Natural killer cell treated with Interleukin-12 subunit alpha and Interleukin-12 subunit beta and Interleukin-15 and Interleukin-18, amount 100 ng/mL, for 72 hours (primary cell): ENCODE data around the gene DOCK4. TPM values are rescaled to one million over a fixed set of nuclear protein-coding genes. Genes with fewer than 3 reads are reported as not detected.

Source experiments
- ATAC-seq, 2 donors: fragments of 150-1000 bp; cut with Tn5 transposase in 1 of 2; sonication (Bioruptor Pico), chemical (Tn5 transposase) in 1 of 2; 2 replicates each; pipeline ENCODE4 v1.10.0; 2021
- DNase-seq: peaks from one replicate; pipeline ENCODE4 v3.0.0; 2022; ENCODE audit warnings: low spot score
- H3K27ac Mint-ChIP-seq, 2 donors: 1 replicate in 1 of 2; 2 replicates in 1 of 2; pipeline ENCODE4 v1.8.0; 2022; ENCODE audit warnings: mixed read lengths in 2 of 2, mild to moderate bottlenecking in 1 of 2, moderate library complexity in 1 of 2
- H3K27me3 Mint-ChIP-seq, 2 donors: 1 replicate in 1 of 2; 2 replicates in 1 of 2; pipeline ENCODE4 v1.8.0; 2022; ENCODE audit warnings: mixed read lengths in 2 of 2
- H3K36me3 Mint-ChIP-seq: one replicate; pipeline ENCODE4 v1.8.0; 2022; ENCODE audit warnings: mixed read lengths
- H3K4me1 Mint-ChIP-seq, 2 donors: 1 replicate in 1 of 2; 2 replicates in 1 of 2; pipeline ENCODE4 v1.8.0; 2022; ENCODE audit warnings: low read depth in 2 of 2, mixed read lengths in 2 of 2, mild to moderate bottlenecking in 1 of 2
- H3K4me3 Mint-ChIP-seq: one replicate; pipeline ENCODE4 v1.8.0; 2022; ENCODE audit warnings: mixed read lengths
- H3K9me3 Mint-ChIP-seq: 2 replicates; pipeline ENCODE4 v1.8.0; 2022; ENCODE audit warnings: mixed read lengths
- total RNA-seq, 2 donors: library from RNA; stranded (reverse); gene quantifications; one replicate each; pipeline ENCODE4 v1.2.3, GENCODE V29; 2022

Gene DOCK4
- total RNA-seq, 2 donors from 2014 or later = 1.8 to 3.3 TPM

- H3K4me3 Mint-ChIP-seq = no peak overlapping the region
- peaks cover 0 to 8% of the 10 kb centered on the region in 2 donors for H3K27me3 Mint-ChIP-seq
- no peak for DNase-seq
- no peaks in the 10 kb centered on the region for H3K9me3 Mint-ChIP-seq
- no peak overlapping the region for H3K27ac Mint-ChIP-seq
- no peaks in the 10 kb centered on the region for H3K36me3 Mint-ChIP-seq
- ATAC-seq = no peak
- no peaks in the 10 kb centered on the region for H3K4me1 Mint-ChIP-seq
Observed at GRCh38 chr7:112104120-112104519, 102.1 kb downstream of the DOCK4 start.

GRCh38 chr7:112103246-112103645 lies 103.0 kb downstream of the DOCK4 start:
- no peak overlapping the region for H3K4me3 Mint-ChIP-seq
- peaks cover 0 to 8% of the 10 kb centered on the region in 2 donors for H3K27me3 Mint-ChIP-seq
- H3K4me1 Mint-ChIP-seq = no peaks in the 10 kb centered on the region
- ATAC-seq (no peak), DNase-seq (no peak)
- no peaks in the 10 kb centered on the region for H3K9me3 Mint-ChIP-seq
- H3K36me3 Mint-ChIP-seq = no peaks in the 10 kb centered on the region
- H3K27ac Mint-ChIP-seq = no peak overlapping the region

GRCh38 chr7:112101201-112101846 lies 104.9 kb downstream of the DOCK4 start:
- no peaks in the 10 kb centered on the region for H3K36me3 Mint-ChIP-seq
- no peak overlapping the region for H3K4me3 Mint-ChIP-seq
- ATAC-seq (no peak), DNase-seq (no peak)
- peaks cover 5% of the 10 kb centered on the region for H3K9me3 Mint-ChIP-seq
- H3K27me3 Mint-ChIP-seq = peaks cover 0 to 17% of the 10 kb centered on the region in 2 donors
- no peaks in the 10 kb centered on the region for H3K4me1 Mint-ChIP-seq
- H3K27ac Mint-ChIP-seq = no peak overlapping the region

GRCh38 chr7:112097524-112097923 lies 108.7 kb downstream of the DOCK4 start:
- Mint-ChIP-seq H3K36me3 (no peaks in the 10 kb centered on the region), H3K4me1 (no peaks in the 10 kb centered on the region), H3K27me3 (peaks cover 0 to 18% of the 10 kb centered on the region in 2 donors), H3K9me3 (peaks cover 5% of the 10 kb centered on the region), H3K27ac (no peak overlapping the region), H3K4me3 (no peak overlapping the region)
- DNase-seq (no peak), ATAC-seq (no peak)

- no peak for ATAC-seq
- Mint-ChIP-seq H3K27me3 (peaks cover 0 to 20% of the 10 kb centered on the region in 2 donors), H3K4me1 (no peaks in the 10 kb centered on the region), H3K9me3 (peaks cover 5% of the 10 kb centered on the region), H3K4me3 (no peak overlapping the region), H3K27ac (no peak overlapping the region), H3K36me3 (no peaks in the 10 kb centered on the region)
- no peak for DNase-seq
Observed at GRCh38 chr7:112093409-112093808, 112.8 kb downstream of the DOCK4 start.

GRCh38 chr7:112092709-112093395 lies 113.3 kb downstream of the DOCK4 start:
- H3K36me3 Mint-ChIP-seq = no peaks in the 10 kb centered on the region

GRCh38 chr7:112092306-112092705 lies 113.9 kb downstream of the DOCK4 start:
- H3K36me3 Mint-ChIP-seq = no peaks in the 10 kb centered on the region

More at GRCh38 chr7:112092709-112093395, 113.3 kb downstream of the DOCK4 start:
- H3K4me3 Mint-ChIP-seq = no peak overlapping the region
- DNase-seq (no peak), ATAC-seq (no peak)
- no peaks in the 10 kb centered on the region for H3K4me1 Mint-ChIP-seq
- peaks cover 0 to 20% of the 10 kb centered on the region in 2 donors for H3K27me3 Mint-ChIP-seq
- peaks cover 5% of the 10 kb centered on the region for H3K9me3 Mint-ChIP-seq
- H3K27ac Mint-ChIP-seq = no peak overlapping the region

GRCh38 chr7:112091768-112092167 lies 114.4 kb downstream of the DOCK4 start:
- H3K27ac Mint-ChIP-seq = no peak overlapping the region
- H3K36me3 Mint-ChIP-seq = no peaks in the 10 kb centered on the region
- DNase-seq (no peak), ATAC-seq (no peak)
- H3K4me3 Mint-ChIP-seq = no peak overlapping the region
- peaks cover 2 to 20% of the 10 kb centered on the region in 2 donors for H3K27me3 Mint-ChIP-seq
- peaks cover 3% of the 10 kb centered on the region for H3K9me3 Mint-ChIP-seq
- H3K4me1 Mint-ChIP-seq = no peaks in the 10 kb centered on the region

More at GRCh38 chr7:112092306-112092705, 113.9 kb downstream of the DOCK4 start:
- no peak overlapping the region for H3K4me3 Mint-ChIP-seq
- H3K4me1 Mint-ChIP-seq = no peaks in the 10 kb centered on the region
- H3K27me3 Mint-ChIP-seq = peaks cover 2 to 24% of the 10 kb centered on the region in 2 donors
- DNase-seq = no peak
- H3K27ac Mint-ChIP-seq = no peak overlapping the region
- ATAC-seq = no peak
- peaks cover 5% of the 10 kb centered on the region for H3K9me3 Mint-ChIP-seq

GRCh38 chr7:112089551-112089950 lies 116.6 kb downstream of the DOCK4 start:
- Mint-ChIP-seq H3K9me3 (no peaks in the 10 kb centered on the region), H3K27me3 (peaks cover 2 to 15% of the 10 kb centered on the region in 2 donors), H3K4me3 (no peak overlapping the region), H3K4me1 (peaks cover 0 to 2% of the 10 kb centered on the region in 2 donors), H3K27ac (no peak overlapping the region), H3K36me3 (no peaks in the 10 kb centered on the region)
- no peak for ATAC-seq
- no peak for DNase-seq

GRCh38 chr7:112088484-112089016 lies 117.6 kb downstream of the DOCK4 start:
- ATAC-seq (no peak), DNase-seq (no peak)
- Mint-ChIP-seq H3K4me3 (no peak overlapping the region), H3K9me3 (no peaks in the 10 kb centered on the region), H3K36me3 (no peaks in the 10 kb centered on the region), H3K4me1 (peaks cover 0 to 2% of the 10 kb centered on the region in 2 donors), H3K27ac (no peak overlapping the region), H3K27me3 (peaks cover 2 to 15% of the 10 kb centered on the region in 2 donors)

- H3K4me3 Mint-ChIP-seq = no peak overlapping the region
- H3K36me3 Mint-ChIP-seq = no peaks in the 10 kb centered on the region
- no peak for DNase-seq
- H3K9me3 Mint-ChIP-seq = peaks cover 5% of the 10 kb centered on the region
- H3K27me3 Mint-ChIP-seq = peaks cover 7 to 20% of the 10 kb centered on the region in 2 donors
- no peak for ATAC-seq
- H3K4me1 Mint-ChIP-seq = peaks cover 0 to 8% of the 10 kb centered on the region in 2 donors
- no peak overlapping the region for H3K27ac Mint-ChIP-seq
Observed at GRCh38 chr7:112086496-112087254, 119.5 kb downstream of the DOCK4 start.

GRCh38 chr7:112084520-112084971 lies 121.7 kb downstream of the DOCK4 start:
- peak; percentile 29 to 74 for ATAC-seq

GRCh38 chr7:112083776-112084355 lies 122.3 kb downstream of the DOCK4 start:
- Mint-ChIP-seq H3K9me3 (peaks cover 5% of the 10 kb centered on the region), H3K4me3 (no peak overlapping the region), H3K4me1 (peaks cover 10 to 19% of the 10 kb centered on the region in 2 donors), H3K27me3 (peaks cover 8 to 22% of the 10 kb centered on the region in 2 donors), H3K36me3 (no peaks in the 10 kb centered on the region), H3K27ac (no peak overlapping the region)
- no peak for DNase-seq
- no peak for ATAC-seq

More at GRCh38 chr7:112084520-112084971, 121.7 kb downstream of the DOCK4 start:
- peaks cover 5% of the 10 kb centered on the region for H3K9me3 Mint-ChIP-seq
- peak overlapping the region in 1 of 2 donors; percentile 51 for H3K27ac Mint-ChIP-seq
- H3K36me3 Mint-ChIP-seq = no peaks in the 10 kb centered on the region
- H3K4me1 Mint-ChIP-seq = peaks cover 10 to 19% of the 10 kb centered on the region in 2 donors
- no peak for DNase-seq
- no peak overlapping the region for H3K4me3 Mint-ChIP-seq
- H3K27me3 Mint-ChIP-seq = peaks cover 8 to 28% of the 10 kb centered on the region in 2 donors
